ENCODE measurements around the gene NECTIN3. TPM values are rescaled to one million over a fixed set of nuclear protein-coding genes. Genes with fewer than 3 reads are reported as not detected.

Gene NECTIN3
- total RNA-seq, 1 experiment from 2014 or later = 3.8 TPM

GRCh38 chr3:111081008-111081545 lies 9.5 kb downstream of the NECTIN3 start:
- DNase-seq (ENCODE audit: extremely low read depth, low read depth) = no peak

GRCh38 chr3:111084911-111085310 lies 13.3 kb downstream of the NECTIN3 start:
- no peak for DNase-seq (ENCODE audit: extremely low read depth, low read depth)

- no peak for DNase-seq (ENCODE audit: extremely low read depth, low read depth)
Measured at GRCh38 chr3:111087924-111088469, 16.4 kb downstream of the NECTIN3 start.

- no peak for DNase-seq (ENCODE audit: extremely low read depth, low read depth)
Measured at GRCh38 chr3:111096487-111097209, 25.0 kb downstream of the NECTIN3 start.

GRCh38 chr3:111103807-111104206 lies 32.2 kb downstream of the NECTIN3 start:
- DNase-seq (ENCODE audit: extremely low read depth, low read depth) = no peak

- no peak for DNase-seq (ENCODE audit: extremely low read depth, low read depth)
Measured at GRCh38 chr3:111106993-111107661, 35.5 kb downstream of the NECTIN3 start.

- no peak for DNase-seq (ENCODE audit: extremely low read depth, low read depth)
Measured at GRCh38 chr3:111107662-111108035, 36.0 kb downstream of the NECTIN3 start.

- no peak for DNase-seq (ENCODE audit: extremely low read depth, low read depth)
Measured at GRCh38 chr3:111112913-111113312, 41.3 kb downstream of the NECTIN3 start.

GRCh38 chr3:111128884-111129283 lies 57.3 kb downstream of the NECTIN3 start:
- no peak for DNase-seq (ENCODE audit: extremely low read depth, low read depth)

- no peak for DNase-seq (ENCODE audit: extremely low read depth, low read depth)
Measured at GRCh38 chr3:111130827-111131226, 59.2 kb downstream of the NECTIN3 start.

GRCh38 chr3:111134302-111134701 lies 62.7 kb downstream of the NECTIN3 start:
- DNase-seq (ENCODE audit: extremely low read depth, low read depth) = no peak

- no peak for DNase-seq (ENCODE audit: extremely low read depth, low read depth)
Measured at GRCh38 chr3:111151438-111151837, 79.8 kb downstream of the NECTIN3 start.

GRCh38 chr3:111152496-111152895 lies 80.9 kb downstream of the NECTIN3 start:
- DNase-seq (ENCODE audit: extremely low read depth, low read depth) = no peak

GRCh38 chr3:111156517-111156916 lies 84.9 kb downstream of the NECTIN3 start:
- no peak for DNase-seq (ENCODE audit: extremely low read depth, low read depth)

- no peak for DNase-seq (ENCODE audit: extremely low read depth, low read depth)
Measured at GRCh38 chr3:111159391-111159790, 87.8 kb downstream of the NECTIN3 start.

GRCh38 chr3:111164621-111165020 lies 93.0 kb downstream of the NECTIN3 start:
- no peak for DNase-seq (ENCODE audit: extremely low read depth, low read depth)

GRCh38 chr3:111165411-111165810 lies 93.8 kb downstream of the NECTIN3 start:
- DNase-seq (ENCODE audit: extremely low read depth, low read depth) = no peak

- DNase-seq (ENCODE audit: extremely low read depth, low read depth) = no peak
Measured at GRCh38 chr3:111173328-111173900, 101.8 kb downstream of the NECTIN3 start.

GRCh38 chr3:111173906-111174305 lies 102.3 kb downstream of the NECTIN3 start:
- DNase-seq (ENCODE audit: extremely low read depth, low read depth) = no peak

- no peak for DNase-seq (ENCODE audit: extremely low read depth, low read depth)
Measured at GRCh38 chr3:111190518-111190917, 118.9 kb downstream of the NECTIN3 start.

- no peak for DNase-seq (ENCODE audit: extremely low read depth, low read depth)
Measured at GRCh38 chr3:111193472-111193871, 121.9 kb downstream of the NECTIN3 start.
